MCF 10A (cell line): Measurements from ENCODE around the gene DAB2. TPM values are rescaled to one million over a fixed set of nuclear protein-coding genes. Genes with fewer than 3 reads are reported as not detected.

Experiments used
- BruUV-seq: library from RNA; stranded (reverse); fragments of 400-500 nt; replicated peaks from 2 replicates; lab custom pipeline; 2021; lab: Mats Ljungman, UMichigan
- CTCF ChIA-PET: fragments of 300-600 bp; sonication (Branson Sonifier 250); formaldehyde crosslinking; extraction: SDS; loops from one replicate; lab custom pipeline; 2021; ENCODE audit warnings: antibody characterized with exemption, inconsistent platforms; lab: Yijun Ruan, JAX
- POLR2A ChIA-PET: fragments of 300-600, 350-650 bp; sonication (Branson Sonifier 250); formaldehyde crosslinking; extraction: SDS; loops from one replicate; lab custom pipeline; 2020; ENCODE audit warnings: antibody characterized with exemption, inconsistent platforms; lab: Yijun Ruan, JAX
- DNase-seq: peaks from one replicate; pipeline ENCODE4 v3.0.0-alpha.2; 2018; ENCODE audit not compliant: unreplicated experiment
- H3K27ac Mint-ChIP-seq: one replicate; pipeline ENCODE4 v1.8.0; 2022; ENCODE audit warnings: mild to moderate bottlenecking, low read depth, mixed read lengths; ENCODE audit not compliant: unreplicated experiment
- H3K27me3 Mint-ChIP-seq: one replicate; pipeline ENCODE4 v1.8.0; 2022; ENCODE audit warnings: mixed read lengths; ENCODE audit not compliant: insufficient read depth, unreplicated experiment
- H3K36me3 Mint-ChIP-seq: one replicate; pipeline ENCODE4 v1.8.0; 2022; ENCODE audit warnings: mild to moderate bottlenecking, moderate library complexity, mixed read lengths; ENCODE audit not compliant: insufficient read depth, unreplicated experiment
- H3K4me1 Mint-ChIP-seq: one replicate; pipeline ENCODE4 v1.8.0; 2022; ENCODE audit warnings: mixed read lengths; ENCODE audit not compliant: insufficient read depth, unreplicated experiment
- H3K4me3 Mint-ChIP-seq: one replicate; pipeline ENCODE4 v1.8.0; 2022; ENCODE audit warnings: mild to moderate bottlenecking, moderate library complexity, mixed read lengths; ENCODE audit not compliant: unreplicated experiment
- H3K9me3 Mint-ChIP-seq: one replicate; pipeline ENCODE4 v1.8.0; 2022; ENCODE audit warnings: mixed read lengths; ENCODE audit not compliant: unreplicated experiment
- intact Hi-C: fragments of 100-400 bp; cut with micrococcal nuclease; formaldehyde crosslinking; loops from 2 replicates; pipeline ENCODE4 v1.14.1; 2022
- total RNA-seq: library from RNA; stranded (reverse); gene quantifications from 2 replicates; pipeline ENCODE4 v1.2.3, GENCODE V29; 2022
- TF ChIP-seq, protein P1 (sequence below): fragments of 200-600 bp; IDR thresholded peaks from one replicate; pipeline ENCODE4 v1.8.0; 2022; ENCODE audit warnings: antibody characterized with exemption, mild to moderate bottlenecking; ENCODE audit not compliant: unreplicated experiment

Gene DAB2
- total RNA-seq, 1 experiment from 2014 or later, result 0.68 TPM

DNA sequence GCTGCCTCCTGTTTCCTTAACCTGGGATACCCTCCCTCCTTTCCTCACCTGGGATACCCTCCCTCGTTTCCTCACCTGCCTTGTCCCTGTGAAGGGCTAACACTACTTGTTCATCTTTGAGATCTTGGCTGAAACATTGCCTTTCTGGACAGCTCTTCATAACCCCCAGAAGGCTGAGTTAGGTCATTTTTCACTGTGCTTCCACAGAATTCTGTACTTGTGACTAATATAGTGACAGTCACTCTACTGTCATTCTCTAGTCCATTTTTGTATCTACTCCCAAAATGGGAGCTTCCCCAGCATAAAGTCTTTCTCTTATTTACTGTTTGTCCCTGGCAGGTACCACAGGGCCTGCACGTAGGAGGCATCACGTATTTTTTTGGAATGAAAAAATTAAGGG lies 21.5 kb upstream of the DAB2 start:
- Mint-ChIP-seq H3K27ac (no peak overlapping the region), H3K4me3 (no peak overlapping the region), H3K36me3 (no peaks in the 10 kb centered on the region), H3K9me3 (no peaks in the 10 kb centered on the region), H3K4me1 (no peaks in the 10 kb centered on the region), H3K27me3 (no peaks in the 10 kb centered on the region)
- DNase-seq, result no peak
- TF ChIP-seq, protein P1, sequence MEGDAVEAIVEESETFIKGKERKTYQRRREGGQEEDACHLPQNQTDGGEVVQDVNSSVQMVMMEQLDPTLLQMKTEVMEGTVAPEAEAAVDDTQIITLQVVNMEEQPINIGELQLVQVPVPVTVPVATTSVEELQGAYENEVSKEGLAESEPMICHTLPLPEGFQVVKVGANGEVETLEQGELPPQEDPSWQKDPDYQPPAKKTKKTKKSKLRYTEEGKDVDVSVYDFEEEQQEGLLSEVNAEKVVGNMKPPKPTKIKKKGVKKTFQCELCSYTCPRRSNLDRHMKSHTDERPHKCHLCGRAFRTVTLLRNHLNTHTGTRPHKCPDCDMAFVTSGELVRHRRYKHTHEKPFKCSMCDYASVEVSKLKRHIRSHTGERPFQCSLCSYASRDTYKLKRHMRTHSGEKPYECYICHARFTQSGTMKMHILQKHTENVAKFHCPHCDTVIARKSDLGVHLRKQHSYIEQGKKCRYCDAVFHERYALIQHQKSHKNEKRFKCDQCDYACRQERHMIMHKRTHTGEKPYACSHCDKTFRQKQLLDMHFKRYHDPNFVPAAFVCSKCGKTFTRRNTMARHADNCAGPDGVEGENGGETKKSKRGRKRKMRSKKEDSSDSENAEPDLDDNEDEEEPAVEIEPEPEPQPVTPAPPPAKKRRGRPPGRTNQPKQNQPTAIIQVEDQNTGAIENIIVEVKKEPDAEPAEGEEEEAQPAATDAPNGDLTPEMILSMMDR, result no peak
- intact Hi-C loops, result no loop called here
- no TSS peak for BruUV-seq
- ChIA-PET CTCF (interaction anchor here (0.6 to 1.0 kb wide), 2 partner anchors 9 to 1991 kb away, joined by 3 to 4 read pairs; no protein-coding TSS in a partner anchor), POLR2A (interaction anchor here (0.7 kb wide), 1 partner anchor 15 kb away, joined by 3 read pairs; no protein-coding TSS in a partner anchor)

- H3K36me3 Mint-ChIP-seq, result no peaks in the 10 kb centered on the region
- no peaks in the 10 kb centered on the region for H3K9me3 Mint-ChIP-seq
- intact Hi-C loops, result no loop called here
- POLR2A ChIA-PET, result interaction anchor here (0.6 to 1.2 kb wide), 4 partner anchors 9 to 42 kb away, joined by 3 read pairs; partner anchors contain the start of gene DAB2
- no TSS peak for BruUV-seq
- H3K27ac Mint-ChIP-seq, result no peak overlapping the region
- DNase-seq, result no peak
- H3K4me1 Mint-ChIP-seq, result no peaks in the 10 kb centered on the region
- TF ChIP-seq, protein P1, result no peak
- CTCF ChIA-PET, result interaction anchor here (0.6 kb wide), 1 partner anchor 474 kb away, joined by 3 read pairs; no protein-coding TSS in a partner anchor
- no peak overlapping the region for H3K4me3 Mint-ChIP-seq
- no peaks in the 10 kb centered on the region for H3K27me3 Mint-ChIP-seq
Measured at GRCh38 chr5:39443911-39444310, 19.1 kb upstream of the DAB2 start.

DNA sequence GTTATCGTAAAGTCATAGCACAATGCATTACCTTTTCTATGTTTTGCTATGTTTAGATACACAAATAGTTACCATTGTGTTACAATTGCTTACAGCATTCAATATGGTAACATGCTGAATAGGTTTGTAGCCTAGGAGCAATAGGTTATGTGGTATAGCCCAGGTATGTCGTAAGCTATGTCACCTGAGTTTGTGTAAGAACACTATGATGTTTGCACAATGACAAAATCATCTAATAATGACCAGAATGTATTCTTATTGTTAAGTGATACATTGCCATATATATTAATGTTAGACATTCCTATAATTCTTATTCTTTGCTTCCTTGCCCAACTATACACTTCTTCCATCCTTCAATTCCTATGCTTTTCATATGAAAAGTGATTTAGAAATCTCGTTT lies 18.2 kb upstream of the DAB2 start:
- H3K9me3 Mint-ChIP-seq, result no peaks in the 10 kb centered on the region
- no peak overlapping the region for H3K27ac Mint-ChIP-seq
- no TSS peak for BruUV-seq
- H3K4me1 Mint-ChIP-seq, result no peaks in the 10 kb centered on the region
- no peaks in the 10 kb centered on the region for H3K36me3 Mint-ChIP-seq
- no peaks in the 10 kb centered on the region for H3K27me3 Mint-ChIP-seq
- no peak for DNase-seq
- no peak overlapping the region for H3K4me3 Mint-ChIP-seq
- POLR2A ChIA-PET, result no interaction called here
- intact Hi-C loops, result no loop called here
- TF ChIP-seq, protein P1, result no peak
- CTCF ChIA-PET, result interaction anchor here (0.9 kb wide), 1 partner anchor 13 kb away, joined by 3 read pairs; no protein-coding TSS in a partner anchor

DNA sequence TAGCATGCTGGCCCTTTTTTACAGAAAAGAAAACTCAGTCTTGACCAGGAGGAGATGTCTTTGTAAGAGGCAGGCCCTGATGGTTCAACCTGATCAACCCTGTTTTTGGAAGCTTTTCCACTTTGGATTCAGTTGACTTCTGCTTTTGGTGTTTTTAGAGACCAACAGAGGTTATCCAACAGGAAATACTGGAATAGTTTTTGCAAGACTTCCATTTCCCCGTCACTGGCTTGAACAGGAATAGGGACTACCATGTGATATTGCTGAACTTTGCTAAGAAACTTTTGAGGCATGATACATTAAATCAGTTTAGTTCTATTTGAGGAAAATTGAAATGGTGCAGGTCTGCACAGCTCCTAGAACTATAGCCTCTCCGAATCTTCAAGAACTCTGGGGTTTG lies 17.1 kb upstream of the DAB2 start:
- Mint-ChIP-seq H3K27me3 (no peaks in the 10 kb centered on the region), H3K27ac (no peak overlapping the region), H3K4me1 (no peaks in the 10 kb centered on the region), H3K4me3 (no peak overlapping the region), H3K9me3 (no peaks in the 10 kb centered on the region), H3K36me3 (no peaks in the 10 kb centered on the region)
- intact Hi-C loops, result no loop called here
- BruUV-seq, result no TSS peak
- TF ChIP-seq, protein P1, result no peak
- ChIA-PET CTCF (interaction anchor here (0.6 to 0.9 kb wide), 3 partner anchors 14 to 113 kb away, joined by 3 to 5 read pairs (median 3); no protein-coding TSS in a partner anchor), POLR2A (no interaction called here)
- DNase-seq, result no peak
